Activated CD8-positive, alpha-beta memory T cell treated with anti-CD3 and anti-CD28 coated beads, Interleukin-2, amount 50 U/mL, for 4 hours (primary cell): ENCODE results near the gene FAM240A.
"Not testable (repeated sequence)": the region's sequence is repeated elsewhere in the genome, so short reads cannot be mapped to it uniquely, and the experiment has no call there.

Experiments
- DNase-seq: peaks from one replicate; pipeline ENCODE4 v3.0.0-alpha.2; 2020

FAM240A gene

GRCh38 chr3:46587268-46587667 is 25.1 kb upstream of the FAM240A start:
- not testable (repeated sequence) for DNase-seq

GRCh38 chr3:46593274-46593862 is 19.0 kb upstream of the FAM240A start:
- DNase-seq: no peak

- no peak for DNase-seq
These were observed 18.3 kb upstream of the FAM240A start for GRCh38 chr3:46593979-46594378.

- no peak for DNase-seq
These were observed 17.6 kb upstream of the FAM240A start for GRCh38 chr3:46594723-46595122.

GRCh38 chr3:46595819-46596314 is 16.5 kb upstream of the FAM240A start:
- no peak for DNase-seq

- no peak for DNase-seq
These were observed 12.7 kb upstream of the FAM240A start for GRCh38 chr3:46599590-46599989.

- no peak for DNase-seq
These were observed 8.8 kb upstream of the FAM240A start for GRCh38 chr3:46603446-46604046.

- no peak for DNase-seq
These were observed 8.2 kb upstream of the FAM240A start for GRCh38 chr3:46604127-46604526.

GRCh38 chr3:46607603-46608028 is 4.7 kb upstream of the FAM240A start:
- no peak for DNase-seq

- no peak for DNase-seq
These were observed 3.1 kb upstream of the FAM240A start for GRCh38 chr3:46609212-46609721.

GRCh38 chr3:46609944-46610722 is 2.2 kb upstream of the FAM240A start:
- no peak for DNase-seq

- DNase-seq: no peak
These were observed 1.1 kb downstream of the FAM240A start for GRCh38 chr3:46613313-46614005.

- no peak for DNase-seq
These were observed 2.1 kb downstream of the FAM240A start for GRCh38 chr3:46614431-46614830.

- no peak for DNase-seq
These were observed 2.9 kb downstream of the FAM240A start for GRCh38 chr3:46615050-46615775.

- no peak for DNase-seq
These were observed 3.7 kb downstream of the FAM240A start for GRCh38 chr3:46615976-46616375.

GRCh38 chr3:46617941-46618340 is 5.6 kb downstream of the FAM240A start:
- DNase-seq: no peak

GRCh38 chr3:46619845-46620778 is 7.8 kb downstream of the FAM240A start:
- no peak for DNase-seq

GRCh38 chr3:46624533-46624932 is 12.2 kb downstream of the FAM240A start:
- no peak for DNase-seq

GRCh38 chr3:46624975-46625490 is 12.7 kb downstream of the FAM240A start:
- DNase-seq: no peak

GRCh38 chr3:46626039-46626438 is 13.7 kb downstream of the FAM240A start:
- no peak for DNase-seq

GRCh38 chr3:46627078-46627477 is 14.8 kb downstream of the FAM240A start:
- DNase-seq: no peak
